Fibroblast of mammary gland (primary cell): ENCODE results near the gene SNPH.

Experiments
- DNase-seq: peaks from one replicate; pipeline ENCODE4 v3.0.0-alpha.2; 2010; ENCODE audit warnings: low read depth
- H3K4me3 ChIP-seq: 2 replicates; pipeline ENCODE4 v1.5.1; 2011; ENCODE audit warnings: low read depth, mild to moderate bottlenecking, low read length, moderate library complexity; ENCODE audit not compliant: control insufficient read depth
- TF ChIP-seq, protein P1 (sequence below): conservative IDR thresholded peaks from 2 replicates; pipeline ENCODE4 v1.5.1; 2011; ENCODE audit warnings: low read depth, low read length, inconsistent platforms; ENCODE audit not compliant: control insufficient read depth, insufficient read depth

SNPH gene

DNA sequence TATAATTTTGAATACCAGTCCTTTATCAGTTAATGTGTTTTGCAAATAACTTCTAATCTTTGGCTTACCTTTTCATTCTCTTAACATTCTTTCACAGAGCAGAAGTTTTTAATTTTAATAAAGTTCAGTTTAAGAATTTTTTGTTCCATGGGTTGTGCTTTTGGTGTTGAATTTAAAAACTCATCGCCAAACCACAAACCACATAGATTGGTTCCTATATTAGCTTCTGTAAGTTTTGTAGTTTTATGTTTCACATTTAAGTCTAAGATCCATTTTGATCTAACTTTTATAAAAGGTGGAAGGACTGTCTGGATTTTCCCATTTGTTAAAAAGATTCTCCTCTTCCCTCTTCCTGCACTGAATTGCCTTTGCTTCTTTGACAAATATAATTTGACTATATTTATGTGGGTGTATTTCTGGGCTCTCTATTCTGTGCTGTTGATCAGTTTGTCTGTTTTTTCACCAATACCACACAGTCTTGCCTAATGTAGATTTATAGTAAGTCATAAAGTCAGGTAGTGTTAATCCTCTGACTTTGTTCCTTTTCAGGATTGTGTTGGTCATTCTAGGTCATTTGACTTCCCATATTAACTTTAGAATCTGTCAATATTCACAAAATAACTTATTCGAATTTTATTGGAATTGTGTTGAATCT is 80.3 kb downstream of the SNPH start:
- TF ChIP-seq, protein P1, sequence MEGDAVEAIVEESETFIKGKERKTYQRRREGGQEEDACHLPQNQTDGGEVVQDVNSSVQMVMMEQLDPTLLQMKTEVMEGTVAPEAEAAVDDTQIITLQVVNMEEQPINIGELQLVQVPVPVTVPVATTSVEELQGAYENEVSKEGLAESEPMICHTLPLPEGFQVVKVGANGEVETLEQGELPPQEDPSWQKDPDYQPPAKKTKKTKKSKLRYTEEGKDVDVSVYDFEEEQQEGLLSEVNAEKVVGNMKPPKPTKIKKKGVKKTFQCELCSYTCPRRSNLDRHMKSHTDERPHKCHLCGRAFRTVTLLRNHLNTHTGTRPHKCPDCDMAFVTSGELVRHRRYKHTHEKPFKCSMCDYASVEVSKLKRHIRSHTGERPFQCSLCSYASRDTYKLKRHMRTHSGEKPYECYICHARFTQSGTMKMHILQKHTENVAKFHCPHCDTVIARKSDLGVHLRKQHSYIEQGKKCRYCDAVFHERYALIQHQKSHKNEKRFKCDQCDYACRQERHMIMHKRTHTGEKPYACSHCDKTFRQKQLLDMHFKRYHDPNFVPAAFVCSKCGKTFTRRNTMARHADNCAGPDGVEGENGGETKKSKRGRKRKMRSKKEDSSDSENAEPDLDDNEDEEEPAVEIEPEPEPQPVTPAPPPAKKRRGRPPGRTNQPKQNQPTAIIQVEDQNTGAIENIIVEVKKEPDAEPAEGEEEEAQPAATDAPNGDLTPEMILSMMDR = no peak
- H3K4me3 ChIP-seq = no peak overlapping the region

DNA sequence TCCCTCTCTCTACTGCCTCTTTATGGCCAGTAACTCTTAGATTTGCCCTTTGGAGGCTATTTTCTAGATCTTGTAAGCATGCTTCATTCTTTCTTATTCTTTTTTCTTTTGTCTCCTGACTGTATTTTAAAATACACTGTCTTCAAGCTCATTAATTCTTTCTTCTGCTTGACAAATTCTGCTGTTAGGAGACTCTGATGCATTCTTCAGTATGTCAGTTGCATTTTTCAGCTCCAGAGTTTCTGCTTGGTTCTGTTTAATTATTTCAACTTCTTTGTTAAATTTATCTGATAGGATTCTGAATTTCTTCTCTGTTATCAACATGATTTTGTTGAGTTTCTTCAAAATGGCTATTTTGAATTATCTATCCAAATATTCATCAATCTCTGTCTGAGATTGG is 87.9 kb downstream of the SNPH start:
- no peak overlapping the region for H3K4me3 ChIP-seq
- TF ChIP-seq, protein P1 = no peak
- DNase-seq = no peak

More for the DNA sequence above, 80.3 kb downstream of the SNPH start:
- no peak for DNase-seq

DNA sequence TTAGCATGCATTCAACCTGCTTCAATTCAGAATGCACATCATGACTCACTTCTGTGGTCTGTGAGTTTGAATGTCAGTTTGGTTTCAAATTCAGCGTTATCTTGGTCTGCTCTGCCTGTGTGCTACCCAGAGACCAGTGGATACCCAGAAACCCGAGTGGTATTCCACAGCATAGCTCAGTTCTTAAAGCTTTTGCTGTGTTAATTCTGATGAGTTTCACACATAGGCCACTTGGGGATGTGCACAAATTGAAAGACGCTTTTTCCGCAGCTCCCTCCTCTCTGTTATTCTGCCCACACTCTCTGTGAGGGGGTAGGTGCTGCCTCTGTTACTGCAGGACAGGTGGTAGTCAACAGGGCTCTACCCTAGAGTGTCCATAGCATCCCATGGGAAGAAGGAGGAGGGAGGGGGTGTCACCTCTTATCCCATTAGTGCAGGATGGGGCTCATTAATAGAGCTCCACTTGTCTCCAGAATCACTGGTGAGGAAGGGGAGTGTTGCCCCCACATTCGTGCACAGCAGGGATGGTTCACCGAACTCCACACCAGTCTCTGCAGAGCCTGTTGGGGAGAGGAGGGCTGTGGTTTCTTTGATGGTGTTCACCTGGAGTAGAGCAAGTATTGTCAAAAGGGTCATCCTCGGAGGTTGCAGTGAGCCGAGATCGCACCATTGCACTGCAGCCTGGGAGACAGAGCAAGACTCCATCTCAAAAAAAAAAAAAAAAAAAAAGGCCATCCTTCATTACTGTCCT is 92.0 kb downstream of the SNPH start:
- no peak overlapping the region for H3K4me3 ChIP-seq
- TF ChIP-seq, protein P1 = no peak
- DNase-seq = peak; percentile 49
